ENCODE results near the gene CTNNA1.
"Not testable (repeated sequence)": the region's sequence is repeated elsewhere in the genome, so short reads cannot be mapped to it uniquely, and the experiment has no call there.

CTNNA1 gene

DNA sequence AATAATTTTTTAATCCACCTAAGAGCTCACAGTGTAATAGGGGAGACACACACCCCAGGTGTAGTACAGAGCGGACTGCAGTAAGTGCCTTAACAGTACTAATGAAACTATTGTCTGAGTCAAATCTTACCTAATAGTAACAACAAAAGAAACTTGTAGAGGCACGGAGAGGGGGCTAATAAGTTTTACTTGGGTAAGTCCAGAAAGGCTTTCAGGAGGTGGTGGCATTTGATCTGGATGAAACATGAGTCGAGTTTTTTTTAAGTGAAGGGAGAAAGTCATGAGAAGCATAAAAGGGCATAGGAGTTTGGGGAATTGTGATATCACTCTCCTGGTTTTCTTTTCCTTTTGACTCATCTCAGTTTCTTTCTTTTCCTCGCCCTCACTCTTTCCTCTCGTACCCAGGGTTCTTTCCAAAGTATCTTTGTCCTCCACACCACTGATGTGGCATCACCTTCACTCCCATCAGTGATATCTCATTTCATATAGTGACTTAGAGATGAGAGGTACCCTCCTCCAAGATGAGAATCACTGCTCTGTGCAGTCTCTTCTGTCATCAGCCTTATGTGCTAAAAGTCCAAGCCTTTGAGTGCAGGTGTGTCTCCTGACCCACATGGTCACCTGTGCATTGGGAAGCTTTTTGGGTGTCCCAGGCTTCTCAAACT lies 2.0 kb downstream of the CTNNA1 start:
- DNase-seq (ENCODE audit: low read depth, low spot score) = no peak
- peak overlapping the region; percentile 95 for H3K4me3 ChIP-seq (ENCODE audit: low read depth, low read length)
- in situ Hi-C loops (cut with HindIII; ENCODE audit: low sequenced_read_pairs) = no loop called here
- TF ChIP-seq, protein P1, sequence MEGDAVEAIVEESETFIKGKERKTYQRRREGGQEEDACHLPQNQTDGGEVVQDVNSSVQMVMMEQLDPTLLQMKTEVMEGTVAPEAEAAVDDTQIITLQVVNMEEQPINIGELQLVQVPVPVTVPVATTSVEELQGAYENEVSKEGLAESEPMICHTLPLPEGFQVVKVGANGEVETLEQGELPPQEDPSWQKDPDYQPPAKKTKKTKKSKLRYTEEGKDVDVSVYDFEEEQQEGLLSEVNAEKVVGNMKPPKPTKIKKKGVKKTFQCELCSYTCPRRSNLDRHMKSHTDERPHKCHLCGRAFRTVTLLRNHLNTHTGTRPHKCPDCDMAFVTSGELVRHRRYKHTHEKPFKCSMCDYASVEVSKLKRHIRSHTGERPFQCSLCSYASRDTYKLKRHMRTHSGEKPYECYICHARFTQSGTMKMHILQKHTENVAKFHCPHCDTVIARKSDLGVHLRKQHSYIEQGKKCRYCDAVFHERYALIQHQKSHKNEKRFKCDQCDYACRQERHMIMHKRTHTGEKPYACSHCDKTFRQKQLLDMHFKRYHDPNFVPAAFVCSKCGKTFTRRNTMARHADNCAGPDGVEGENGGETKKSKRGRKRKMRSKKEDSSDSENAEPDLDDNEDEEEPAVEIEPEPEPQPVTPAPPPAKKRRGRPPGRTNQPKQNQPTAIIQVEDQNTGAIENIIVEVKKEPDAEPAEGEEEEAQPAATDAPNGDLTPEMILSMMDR (IDR thresholded peaks at IDR 0.05; ENCODE audit: low read depth, low read length) = no peak

DNA sequence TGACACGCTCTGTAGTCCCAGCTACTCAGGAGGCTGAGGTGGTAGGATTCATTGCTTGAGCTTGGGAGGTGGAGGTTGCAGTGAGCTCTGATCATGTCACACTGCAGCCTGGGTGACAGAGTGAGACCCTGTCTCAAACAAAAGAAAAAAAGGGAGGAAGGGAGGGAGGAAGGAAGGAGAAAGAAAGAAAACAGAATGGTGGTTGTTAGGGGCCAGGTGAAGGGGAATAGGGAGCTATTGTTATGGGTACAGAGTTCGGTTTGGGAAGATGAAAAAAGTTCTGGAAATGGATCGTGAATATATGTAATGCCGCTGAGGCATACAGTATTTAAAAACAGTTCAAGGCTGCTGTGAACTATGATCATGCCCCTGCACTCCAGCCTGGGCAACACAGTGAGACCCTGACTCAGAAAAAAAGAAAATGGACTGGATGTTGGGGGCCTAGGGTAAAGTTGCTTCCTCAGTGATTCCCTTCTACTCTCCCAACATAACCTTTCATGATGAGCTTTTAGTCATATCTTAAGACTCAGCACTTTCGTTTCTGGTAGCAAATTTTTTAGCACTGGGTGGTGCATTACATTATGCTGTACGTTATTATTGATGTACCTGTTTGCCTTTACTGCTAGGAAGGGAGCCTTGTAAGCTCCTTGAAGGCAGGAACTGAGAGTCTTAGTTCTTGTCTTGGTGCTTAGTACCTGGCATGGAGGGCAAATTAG lies 4.0 kb downstream of the CTNNA1 start:
- TF ChIP-seq, protein P1 (IDR thresholded peaks at IDR 0.05; ENCODE audit: low read depth, low read length) = no peak
- no peak for DNase-seq (ENCODE audit: low read depth, low spot score)
- H3K4me3 ChIP-seq (ENCODE audit: low read depth, low read length) = no peak overlapping the region
- in situ Hi-C loops (cut with HindIII; ENCODE audit: low sequenced_read_pairs) = no loop called here

DNA sequence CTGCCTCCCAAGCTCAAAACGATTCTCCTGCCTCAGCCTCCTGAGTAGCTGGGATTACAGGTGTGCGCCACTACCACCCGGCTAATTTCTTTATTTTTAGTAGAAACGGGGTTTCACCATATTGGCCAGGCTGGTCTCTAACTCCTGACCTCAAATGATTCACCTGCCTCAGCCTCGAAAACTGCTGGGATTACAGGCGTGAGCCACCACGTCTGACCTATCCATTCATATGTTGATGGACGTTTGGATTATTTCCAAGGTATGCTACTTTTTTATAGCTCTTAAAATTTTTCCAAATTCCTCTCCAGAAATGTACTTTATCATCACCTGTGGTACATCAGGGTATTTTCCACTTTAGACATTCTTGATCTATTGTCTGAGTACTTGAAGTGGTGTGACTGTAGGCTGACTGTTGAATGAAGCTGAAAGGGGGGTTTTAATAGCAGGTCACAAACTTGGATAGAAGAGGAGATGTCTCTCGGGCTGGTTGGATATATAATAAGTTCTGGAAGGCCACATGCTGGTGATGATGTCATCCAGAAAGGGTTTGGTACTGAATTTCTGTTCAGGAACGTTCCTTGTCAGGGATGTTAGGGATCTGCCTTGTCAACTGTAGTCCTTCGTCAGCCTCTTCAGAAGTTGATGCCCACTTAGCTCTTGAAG lies 7.4 kb downstream of the CTNNA1 start:
- TF ChIP-seq, protein P1 (IDR thresholded peaks at IDR 0.05; ENCODE audit: low read depth, low read length) = no peak
- in situ Hi-C loops (cut with HindIII; ENCODE audit: low sequenced_read_pairs) = no loop called here
- no peak for DNase-seq (ENCODE audit: low read depth, low spot score)
- no peak overlapping the region for H3K4me3 ChIP-seq (ENCODE audit: low read depth, low read length)

DNA sequence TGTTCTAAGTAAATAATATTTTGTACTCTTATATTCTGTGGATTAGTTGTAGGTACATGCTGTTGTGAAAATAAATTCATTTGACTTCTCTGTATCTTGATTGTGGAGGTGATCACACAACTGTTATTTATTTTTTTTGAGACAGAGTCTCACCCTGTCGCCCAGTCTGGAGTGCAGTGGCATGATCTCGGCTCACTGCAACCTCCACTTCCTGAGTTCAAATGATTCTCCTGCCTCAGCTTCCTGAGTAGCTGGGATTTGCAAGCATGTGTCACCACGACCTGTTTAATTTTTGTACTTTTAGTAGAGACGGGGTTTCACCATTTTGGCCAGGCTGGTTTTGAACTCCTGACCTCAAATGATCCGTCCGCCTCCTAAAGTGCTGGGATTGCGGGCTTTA lies 7.9 kb downstream of the CTNNA1 start:
- in situ Hi-C loops (cut with HindIII; ENCODE audit: low sequenced_read_pairs); H3K4me3 ChIP-seq (ENCODE audit: low read depth, low read length): not testable (repeated sequence)

DNA sequence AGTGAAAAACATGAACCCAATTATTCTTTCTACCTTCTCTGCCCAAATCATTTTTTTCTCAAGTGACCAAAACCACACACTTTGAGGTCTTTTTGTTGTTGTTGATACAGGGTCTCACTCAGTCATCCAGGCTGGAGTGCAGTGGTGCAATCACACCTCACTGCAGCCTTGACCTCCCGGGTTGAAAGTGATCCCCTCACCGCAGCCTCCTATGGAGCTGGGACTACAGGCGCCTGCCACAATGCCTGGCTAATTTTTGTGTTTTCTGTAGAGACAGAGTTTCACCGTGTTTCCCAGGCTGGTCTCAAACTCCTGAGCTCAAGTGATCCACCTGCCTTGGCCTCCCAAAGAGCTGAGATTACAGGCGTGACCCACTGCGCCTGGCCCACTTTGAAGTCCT lies 8.4 kb downstream of the CTNNA1 start:
- in situ Hi-C loops (cut with HindIII; ENCODE audit: low sequenced_read_pairs); DNase-seq (ENCODE audit: low read depth, low spot score); H3K4me3 ChIP-seq (ENCODE audit: low read depth, low read length): not testable (repeated sequence)

More for the DNA sequence above, 7.9 kb downstream of the CTNNA1 start:
- DNase-seq (ENCODE audit: low read depth, low spot score) = not testable (repeated sequence)

DNA sequence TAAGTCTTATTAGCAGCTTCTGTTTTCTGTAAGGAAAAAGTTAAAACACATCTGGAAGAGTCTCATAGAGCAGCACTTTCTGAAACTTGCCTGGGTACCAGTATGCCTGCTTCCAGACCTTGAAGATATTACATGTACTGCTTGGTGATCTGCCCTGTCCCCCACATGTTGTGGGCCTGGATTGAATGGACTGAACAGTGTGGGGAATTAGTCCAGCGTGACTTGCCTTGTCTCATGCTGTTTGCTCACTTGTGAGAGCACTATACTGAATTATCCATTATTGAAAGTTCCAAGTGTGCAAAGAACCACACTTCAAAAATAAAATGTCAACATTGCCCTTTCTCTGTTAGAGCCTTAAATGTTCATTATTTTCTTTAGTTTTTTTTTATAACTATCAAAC lies 8.9 kb downstream of the CTNNA1 start:
- TF ChIP-seq, protein P1 (IDR thresholded peaks at IDR 0.05; ENCODE audit: low read depth, low read length) = no peak
- in situ Hi-C loops (cut with HindIII; ENCODE audit: low sequenced_read_pairs) = no loop called here
- no peak overlapping the region for H3K4me3 ChIP-seq (ENCODE audit: low read depth, low read length)
- no peak for DNase-seq (ENCODE audit: low read depth, low spot score)

DNA sequence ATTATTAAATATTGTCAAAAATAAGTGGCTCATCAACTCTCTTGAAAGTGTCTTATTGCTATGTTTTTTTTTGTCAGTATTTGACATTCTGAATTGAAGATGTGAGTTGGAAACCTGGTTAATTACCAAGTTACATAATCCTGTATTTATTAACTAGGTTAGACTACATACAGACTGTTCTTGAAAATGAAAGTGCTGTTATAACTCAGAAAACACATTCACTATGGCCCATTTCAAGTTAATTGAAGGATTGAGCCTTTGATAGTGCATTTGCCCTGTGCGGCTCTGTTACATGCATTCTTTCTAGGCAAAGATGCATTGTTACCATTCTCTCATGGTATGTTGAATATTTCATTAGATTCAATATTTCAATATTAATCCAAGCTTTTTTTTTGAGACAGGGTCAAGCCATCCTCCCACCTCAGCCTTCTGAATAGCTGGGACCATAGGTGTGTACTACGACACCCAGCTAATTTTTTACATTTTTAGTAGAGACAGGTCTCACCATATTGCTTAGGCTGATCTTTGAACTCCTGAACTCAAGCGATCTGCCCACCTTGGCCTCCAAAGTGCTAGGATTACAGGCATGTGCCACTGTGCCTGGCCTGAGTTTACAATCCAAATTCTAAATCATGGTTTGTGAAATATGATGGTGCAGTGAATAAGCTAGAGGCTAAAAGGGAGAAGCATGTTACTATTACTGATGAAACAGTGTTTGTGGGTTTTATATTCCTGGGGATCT lies 10.0 kb downstream of the CTNNA1 start:
- in situ Hi-C loops (cut with HindIII; ENCODE audit: low sequenced_read_pairs) = no loop called here
- no peak overlapping the region for H3K4me3 ChIP-seq (ENCODE audit: low read depth, low read length)
- DNase-seq (ENCODE audit: low read depth, low spot score) = no peak
- TF ChIP-seq, protein P1 (IDR thresholded peaks at IDR 0.05; ENCODE audit: low read depth, low read length) = no peak
